Measurements from ENCODE around the gene CRCP.
A peak's percentile ranks its signal among the peaks of the same experiment; 100 is the strongest.
"Not testable (repeated sequence)": the region's sequence is repeated elsewhere in the genome, so short reads cannot be mapped to it uniquely, and the experiment has no call there.

The CRCP gene

GRCh38 chr7:66110856-66111255 lies 3.8 kb upstream of the CRCP start:
- peak; percentile 66 for DNase-seq (ENCODE audit: low read depth)
- no peak overlapping the region for H3K4me3 ChIP-seq (ENCODE audit: low read depth, low read length)
- no peak for TF ChIP-seq CTCF (IDR thresholded peaks at IDR 0.05; ENCODE audit: low read depth, low read length)
- TF ChIP-seq MYC (IDR thresholded peaks at IDR 0.05; ENCODE audit: low read depth, low read length), result no peak
- TF ChIP-seq POLR2A (IDR thresholded peaks at IDR 0.05; ENCODE audit: extremely low read depth, insufficient read length), result no peak
- no peak for TF ChIP-seq MAX (IDR thresholded peaks at IDR 0.05; ENCODE audit: low read depth, low read length)

- not testable (repeated sequence) for DNase-seq (ENCODE audit: low read depth)
- H3K4me3 ChIP-seq (ENCODE audit: low read depth, low read length), result peak overlapping the region; percentile 98
These were observed 2.2 kb downstream of the CRCP start for GRCh38 chr7:66116680-66117420.

- DNase-seq (ENCODE audit: low read depth), result no peak
- peak overlapping the region; percentile 12 for H3K4me3 ChIP-seq (ENCODE audit: low read depth, low read length)
- no peak for TF ChIP-seq MYC (IDR thresholded peaks at IDR 0.05; ENCODE audit: low read depth, low read length)
- no peak for TF ChIP-seq CTCF (IDR thresholded peaks at IDR 0.05; ENCODE audit: low read depth, low read length)
- no peak for TF ChIP-seq POLR2A (IDR thresholded peaks at IDR 0.05; ENCODE audit: extremely low read depth, insufficient read length)
- no peak for TF ChIP-seq MAX (IDR thresholded peaks at IDR 0.05; ENCODE audit: low read depth, low read length)
These were observed 4.0 kb downstream of the CRCP start for GRCh38 chr7:66118603-66119002.

GRCh38 chr7:66119245-66119850 lies 4.7 kb downstream of the CRCP start:
- DNase-seq (ENCODE audit: low read depth), result no peak
- TF ChIP-seq MYC (IDR thresholded peaks at IDR 0.05; ENCODE audit: low read depth, low read length), result no peak
- no peak for TF ChIP-seq CTCF (IDR thresholded peaks at IDR 0.05; ENCODE audit: low read depth, low read length)
- no peak for TF ChIP-seq POLR2A (IDR thresholded peaks at IDR 0.05; ENCODE audit: extremely low read depth, insufficient read length)
- no peak for TF ChIP-seq MAX (IDR thresholded peaks at IDR 0.05; ENCODE audit: low read depth, low read length)

DNA sequence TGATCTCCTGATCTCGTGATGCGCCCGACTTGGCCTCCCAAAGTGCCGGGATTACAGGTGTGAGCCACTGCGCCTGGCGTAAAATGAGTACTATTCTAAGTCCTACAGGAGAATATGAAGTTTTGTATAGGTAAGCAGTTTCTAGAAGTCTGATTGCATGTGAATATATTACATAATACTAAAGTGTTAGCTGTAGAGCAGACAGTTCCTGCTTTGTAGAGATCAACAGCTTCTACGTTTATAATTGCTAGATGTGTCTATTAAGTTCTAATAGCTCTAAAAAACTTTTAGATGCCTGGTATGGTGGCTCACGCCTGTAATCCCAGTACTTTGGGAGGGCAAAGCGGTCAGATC lies 8.5 kb downstream of the CRCP start:
- DNase-seq (ENCODE audit: low read depth), result no peak
- TF ChIP-seq MYC (IDR thresholded peaks at IDR 0.05; ENCODE audit: low read depth, low read length), result no peak
- TF ChIP-seq POLR2A (IDR thresholded peaks at IDR 0.05; ENCODE audit: extremely low read depth, insufficient read length), result no peak
- no peak for TF ChIP-seq CTCF (IDR thresholded peaks at IDR 0.05; ENCODE audit: low read depth, low read length)
- H3K4me3 ChIP-seq (ENCODE audit: low read depth, low read length), result no peak overlapping the region

More at GRCh38 chr7:66119245-66119850, 4.7 kb downstream of the CRCP start:
- peak overlapping the region; percentile 12 for H3K4me3 ChIP-seq (ENCODE audit: low read depth, low read length)

DNA sequence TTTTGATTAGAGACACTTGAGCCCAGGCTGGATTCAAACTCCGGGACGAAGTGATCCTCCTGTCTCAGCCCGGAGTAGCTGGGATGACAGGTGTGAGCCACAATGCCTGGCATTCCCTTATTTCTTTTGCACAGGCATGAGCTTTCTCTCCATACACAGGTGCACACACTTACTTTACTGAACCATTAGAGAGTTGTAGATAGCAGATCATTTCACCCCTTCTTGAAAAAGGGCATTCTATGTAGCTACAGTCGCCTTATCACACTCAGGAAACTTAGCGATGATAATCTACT lies 9.9 kb downstream of the CRCP start:
- DNase-seq (ENCODE audit: low read depth); H3K4me3 ChIP-seq (ENCODE audit: low read depth, low read length): not testable (repeated sequence)

- peak; percentile 32 for DNase-seq (ENCODE audit: low read depth)
- TF ChIP-seq CTCF (IDR thresholded peaks at IDR 0.05; ENCODE audit: low read depth, low read length) (no peak), MYC (IDR thresholded peaks at IDR 0.05; ENCODE audit: low read depth, low read length) (no peak), MAX (IDR thresholded peaks at IDR 0.05; ENCODE audit: low read depth, low read length) (no peak), POLR2A (IDR thresholded peaks at IDR 0.05; ENCODE audit: extremely low read depth, insufficient read length) (no peak)
- H3K4me3 ChIP-seq (ENCODE audit: low read depth, low read length), result no peak overlapping the region
These were observed 10.5 kb downstream of the CRCP start for GRCh38 chr7:66125052-66125694.

GRCh38 chr7:66125781-66126352 lies 11.2 kb downstream of the CRCP start:
- not testable (repeated sequence) for DNase-seq (ENCODE audit: low read depth)

DNA sequence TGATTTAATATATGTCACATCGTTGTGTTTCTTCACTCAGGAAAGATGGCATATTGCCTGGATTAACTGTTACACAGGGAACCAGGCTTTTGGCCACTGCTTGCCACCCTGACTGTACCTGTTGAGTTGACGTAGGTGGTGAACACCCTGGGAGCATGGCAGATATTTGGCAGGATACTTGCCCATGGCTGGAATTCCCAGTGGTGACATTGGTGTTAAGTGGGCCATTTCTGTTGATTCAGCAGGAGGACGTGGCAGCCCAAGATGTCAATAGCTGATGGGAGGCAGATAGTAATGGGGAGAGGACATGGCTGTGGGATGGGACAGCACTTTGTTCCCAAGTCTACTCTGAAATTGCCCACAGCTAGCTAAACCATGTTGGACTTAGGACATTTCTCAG lies 12.5 kb downstream of the CRCP start:
- H3K4me3 ChIP-seq (ENCODE audit: low read depth, low read length); DNase-seq (ENCODE audit: low read depth): not testable (repeated sequence)

More at GRCh38 chr7:66125781-66126352, 11.2 kb downstream of the CRCP start:
- not testable (repeated sequence) for H3K4me3 ChIP-seq (ENCODE audit: low read depth, low read length)

Data from NB4 (cell line).